HK-2 (cell line): ENCODE measurements around the gene TLR7.

Experiments
- DNase-seq: peaks from one replicate; pipeline ENCODE4 v3.0.0-alpha.2; 2018; ENCODE audit not compliant: unreplicated experiment

Gene TLR7

DNA sequence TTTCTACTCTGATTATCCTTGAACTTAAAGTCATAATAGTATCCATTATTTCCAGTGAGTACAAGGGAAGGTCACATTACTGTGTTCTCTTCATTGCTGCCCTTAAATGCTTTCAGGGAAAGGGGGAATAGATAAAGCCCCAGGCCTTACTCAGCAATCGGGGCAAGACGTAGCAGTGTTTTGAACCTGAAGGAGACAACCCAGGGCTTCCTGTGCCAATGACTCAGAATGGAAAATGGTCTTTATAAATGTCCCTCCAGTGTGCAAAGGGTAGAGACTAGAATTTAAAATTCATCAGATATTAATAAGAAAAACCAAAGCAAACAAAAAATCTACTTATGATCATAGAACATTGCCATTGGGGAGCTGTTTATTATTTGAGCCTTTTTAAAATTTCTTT lies 63.3 kb downstream of the TLR7 start:
- DNase-seq, result no peak

DNA sequence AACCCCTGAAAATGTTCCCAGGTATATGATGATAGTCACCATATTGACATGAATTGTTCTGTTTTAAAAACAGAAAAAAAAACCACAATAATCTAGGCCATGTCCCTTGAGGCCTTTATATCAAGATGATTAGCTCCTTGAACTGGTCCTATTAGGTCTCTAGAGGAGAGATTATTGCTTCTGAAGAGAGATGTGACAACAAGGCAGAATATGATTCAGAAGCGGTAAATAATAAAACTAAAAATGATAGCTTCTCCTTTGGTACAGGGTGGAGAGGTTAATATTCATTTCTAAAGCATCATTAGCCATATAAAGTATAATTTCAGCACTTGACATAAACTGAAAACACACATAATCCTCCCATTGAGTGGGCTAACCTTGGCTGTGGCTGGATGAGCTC lies 65.4 kb downstream of the TLR7 start:
- no peak for DNase-seq

DNA sequence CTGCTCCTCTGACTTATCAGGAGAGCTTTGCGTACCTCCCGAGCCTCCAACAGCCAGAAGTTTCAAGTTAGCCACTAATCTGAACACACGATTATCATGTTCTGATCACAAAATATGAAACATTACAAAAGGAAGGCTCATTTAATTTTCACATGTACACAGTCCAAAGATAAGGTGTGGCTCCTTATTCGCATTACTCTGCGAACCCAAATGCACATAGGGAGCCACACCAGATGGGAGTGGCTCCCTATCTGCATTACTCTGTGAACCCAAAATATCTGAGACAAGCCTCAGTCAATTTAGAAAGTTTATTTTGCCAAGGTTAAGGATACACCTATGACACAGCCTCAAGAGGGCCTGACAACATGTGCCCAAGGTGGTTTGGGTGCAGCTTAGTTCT lies 68.0 kb downstream of the TLR7 start:
- DNase-seq, result no peak

DNA sequence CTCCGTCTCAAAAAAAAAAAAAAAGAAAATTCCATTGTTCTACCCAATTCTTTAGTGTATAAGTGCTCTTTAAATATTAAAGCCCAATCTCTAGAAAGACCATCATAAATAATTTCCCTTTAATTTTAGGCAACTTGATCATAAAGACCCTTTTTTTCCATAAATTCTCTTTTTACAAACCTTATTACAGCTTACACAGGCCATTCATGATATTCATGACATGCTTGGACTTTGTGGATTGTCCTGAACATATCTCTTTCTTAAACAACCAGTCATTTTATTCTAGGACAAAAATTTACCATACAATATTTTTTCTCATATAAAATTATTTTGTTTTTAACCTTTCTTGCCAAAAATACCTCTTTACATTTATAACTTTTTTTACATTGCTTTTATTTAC lies 70.1 kb downstream of the TLR7 start:
- DNase-seq, result no peak
